Aorta (tissue), 5 donors: ENCODE measurements around the gene CRLF3. TPM values are rescaled to one million over a fixed set of nuclear protein-coding genes. Genes with fewer than 3 reads are reported as not detected.

Source experiments
- ATAC-seq: fragments of 200-7000 bp; cut with Tn5 transposase; one replicate; pipeline ENCODE4 v1.9.1; 2022; ENCODE audit warnings: moderate library complexity; ENCODE audit not compliant: low FRiP score
- DNase-seq, 2 donors: peaks; one replicate each; pipeline ENCODE4 v3.0.0-alpha.2; 2020
- H3K27ac ChIP-seq, 2 donors: one replicate each; pipeline ENCODE4 v1.5.1; 2013; ENCODE audit warnings: low read length in 2 of 2, mild to moderate bottlenecking in 2 of 2, moderate library complexity in 2 of 2, control low read depth in 1 of 2, inconsistent platforms in 1 of 2, low read depth in 1 of 2
- H3K27me3 ChIP-seq, 2 donors: one replicate each; pipeline ENCODE4 v1.6.1; 2013; ENCODE audit warnings: control low read depth in 1 of 2, low read length in 1 of 2, mild to moderate bottlenecking in 1 of 2, moderate library complexity in 1 of 2; ENCODE audit not compliant: insufficient read depth in 2 of 2, control insufficient read depth in 1 of 2
- H3K36me3 ChIP-seq, 2 donors: one replicate each; pipeline ENCODE4 v1.6.1; 2013; ENCODE audit warnings: control low read depth in 1 of 2, low read length in 1 of 2, mild to moderate bottlenecking in 1 of 2; ENCODE audit not compliant: insufficient read depth in 2 of 2, control insufficient read depth in 1 of 2
- H3K4me1 ChIP-seq, 2 donors: one replicate each; pipeline ENCODE4 v1.6.1; 2013; ENCODE audit warnings: low read length in 2 of 2, control low read depth in 1 of 2, mild to moderate bottlenecking in 1 of 2, moderate library complexity in 1 of 2; ENCODE audit not compliant: insufficient read depth in 2 of 2, control insufficient read depth in 1 of 2
- H3K4me3 ChIP-seq, 2 donors: one replicate each; pipeline ENCODE4 v1.5.1; 2013; ENCODE audit warnings: low read length in 2 of 2, control low read depth in 1 of 2, mild to moderate bottlenecking in 1 of 2
- H3K9me3 ChIP-seq: one replicate; pipeline ENCODE4 v1.6.1; 2013; ENCODE audit warnings: mild to moderate bottlenecking, low read length; ENCODE audit not compliant: control insufficient read depth
- WGBS, 2 donors: extraction: QIAGEN DNeasy Blood & Tissue Kit; methylation state at CpG; one replicate each; pipeline ENCODE4 v1.1.7; 2013; 5-methylcytosine and 5-hydroxymethylcytosine counted together
- intact Hi-C, 2 donors: fragments of 100-400 bp; cut with DNase I; formaldehyde crosslinking; loops; one replicate each; pipeline versions ENCODE4 v1.14.2 to v1.15.0; 2022
- long read RNA-seq, 2 donors: library from polyadenylated mRNA; unstranded; transcript quantifications; one replicate each; pipeline ENCODE4 v2.0.0, GENCODE V29; 2020 to 2021
- polyA plus RNA-seq, 2 donors: library from polyadenylated mRNA; stranded (reverse); fragments of 200-250 nt; gene quantifications; one replicate each; pipeline ENCODE4 v1.2.3, GENCODE V29; 2013
- total RNA-seq, 2 donors: library from RNA; stranded (reverse); fragmentation: NEBNext Ultra II Directional; extraction: Animal tissue kit (Norgen Biotek cat#: 25700); gene quantifications; one replicate each; pipeline ENCODE4 v1.2.1, GENCODE V29; 2021
- donor health status: healthy with polysubstance abuse.
- donor health status: Bipolar disorder and iron deficiency.
- donor health status: DM: no; HTN: no; CAD: no.
- donor health status: DM: no; HTN: no; CAD: no.
- donor health status: DM: yes; HTN: yes; CAD: no.

The CRLF3 gene
- total RNA-seq (10 to 100 TPM; 11.3 to 19.0 TPM), polyA plus RNA-seq (1 to 10 TPM; 4.3 to 6.5 TPM)
- long read RNA-seq, donor 1, transcript CRLF3-201 (8 exons, 2,957 nt) = major isoform, 13 of 39 reads
- long read RNA-seq, donor 1, partial matches to known transcripts = 4 of 39 reads
- long read RNA-seq, donor 1, other reads (novel, unspliced or antisense) = 21 of 39 reads
- long read RNA-seq, donor 2, transcript CRLF3-201 (8 exons, 2,957 nt) = major isoform, 15 of 100 reads
- long read RNA-seq, donor 2, partial matches to known transcripts = 6 of 100 reads
- long read RNA-seq, donor 2, other reads (novel, unspliced or antisense) = 79 of 100 reads

- Histone ChIP-seq H3K36me3 (no peaks in the 10 kb centered on the region), H3K4me3 (peak within 1 kb of the TSS; percentile 67 to 81), H3K4me1 (no peaks in the 10 kb centered on the region), H3K27me3 (no peaks in the 10 kb centered on the region), H3K9me3 (no peaks in the 10 kb centered on the region), H3K27ac (peak within 1 kb of the TSS in 1 of 2 donors; percentile 17)
- ATAC-seq = peak; percentile 98
- DNase-seq = peak; percentile 93 to 96
- intact Hi-C loops = loop anchor here in 1 of 2 donors (10.0 kb wide), 1 partner anchor 150 kb away; the partner anchor contains the start of gene RNF135
- WGBS, 2 donors = 6 to 7% methylated on average over 64 to 75 of the region's 75 CpGs
Observed at GRCh38 chr17:30824356-30825145, at the start of gene CRLF3. Gene CRLF3, minus strand, starts transcription at chr17:30824692. Its CDS starts 41 bp downstream, at chr17:30824651.

- no peaks in the 10 kb centered on the region for H3K27me3 ChIP-seq
- H3K9me3 ChIP-seq = no peaks in the 10 kb centered on the region
- H3K36me3 ChIP-seq = no peaks in the 10 kb centered on the region
- no peak overlapping the region for H3K4me3 ChIP-seq
- intact Hi-C loops = no loop called here
- no peaks in the 10 kb centered on the region for H3K4me1 ChIP-seq
- WGBS, 2 donors = 95 to 96% methylated on average over 6 of the region's 6 CpGs
- DNase-seq (no peak), ATAC-seq (no peak)
- H3K27ac ChIP-seq = no peak overlapping the region
Observed at GRCh38 chr17:30869005-30869404, 44.5 kb upstream of the CRLF3 start.

- H3K4me3 ChIP-seq = no peak overlapping the region
- no peak for DNase-seq
- H3K36me3 ChIP-seq = no peaks in the 10 kb centered on the region
- no peaks in the 10 kb centered on the region for H3K9me3 ChIP-seq
- intact Hi-C loops = no loop called here
- ATAC-seq = no peak
- H3K4me1 ChIP-seq = no peaks in the 10 kb centered on the region
- H3K27ac ChIP-seq = no peak overlapping the region
- H3K27me3 ChIP-seq = no peaks in the 10 kb centered on the region
- 94 to 100% methylated on average over 1 of the region's 1 CpG for WGBS, 2 donors
Observed at GRCh38 chr17:30864636-30865035, 40.1 kb upstream of the CRLF3 start.

GRCh38 chr17:30858556-30859250, 34.2 kb upstream of the CRLF3 start:
- 93 to 94% methylated on average over 9 of the region's 9 CpGs for WGBS, 2 donors
- H3K27me3 ChIP-seq = no peaks in the 10 kb centered on the region
- DNase-seq (no peak), ATAC-seq (no peak)
- H3K4me1 ChIP-seq = no peaks in the 10 kb centered on the region
- no peaks in the 10 kb centered on the region for H3K9me3 ChIP-seq
- H3K27ac ChIP-seq = no peak overlapping the region
- H3K36me3 ChIP-seq = no peaks in the 10 kb centered on the region
- no peak overlapping the region for H3K4me3 ChIP-seq
- intact Hi-C loops = no loop called here

GRCh38 chr17:30854146-30854545, 29.7 kb upstream of the CRLF3 start:
- H3K4me1 ChIP-seq = no peaks in the 10 kb centered on the region
- no peaks in the 10 kb centered on the region for H3K9me3 ChIP-seq
- DNase-seq (no peak), ATAC-seq (no peak)
- intact Hi-C loops = no loop called here
- H3K27me3 ChIP-seq = no peaks in the 10 kb centered on the region
- H3K27ac ChIP-seq = no peak overlapping the region
- no peaks in the 10 kb centered on the region for H3K36me3 ChIP-seq
- H3K4me3 ChIP-seq = no peak overlapping the region
- WGBS, 2 donors = 98% methylated on average over 3 of the region's 3 CpGs

GRCh38 chr17:30848021-30848420, 23.5 kb upstream of the CRLF3 start:
- H3K9me3 ChIP-seq = no peaks in the 10 kb centered on the region

GRCh38 chr17:30840771-30841170, 16.3 kb upstream of the CRLF3 start:
- no peak for ATAC-seq
- no peaks in the 10 kb centered on the region for H3K27me3 ChIP-seq
- no peak for DNase-seq
- no peak overlapping the region for H3K4me3 ChIP-seq
- H3K4me1 ChIP-seq = no peaks in the 10 kb centered on the region
- intact Hi-C loops = no loop called here
- WGBS, 2 donors = 94 to 96% methylated on average over 7 of the region's 7 CpGs
- no peaks in the 10 kb centered on the region for H3K36me3 ChIP-seq
- H3K27ac ChIP-seq = no peak overlapping the region
- H3K9me3 ChIP-seq = no peaks in the 10 kb centered on the region

More at GRCh38 chr17:30848021-30848420, 23.5 kb upstream of the CRLF3 start:
- 90 to 94% methylated on average over 6 of the region's 6 CpGs for WGBS, 2 donors
- DNase-seq (no peak), ATAC-seq (no peak)
- Histone ChIP-seq H3K27me3 (no peaks in the 10 kb centered on the region), H3K36me3 (no peaks in the 10 kb centered on the region), H3K4me3 (no peak overlapping the region), H3K4me1 (no peaks in the 10 kb centered on the region), H3K27ac (no peak overlapping the region)
- intact Hi-C loops = no loop called here

- H3K9me3 ChIP-seq = no peaks in the 10 kb centered on the region
- H3K27me3 ChIP-seq = no peaks in the 10 kb centered on the region
- no peaks in the 10 kb centered on the region for H3K36me3 ChIP-seq
- H3K27ac ChIP-seq = no peak overlapping the region
- no peak overlapping the region for H3K4me3 ChIP-seq
- intact Hi-C loops = no loop called here
- DNase-seq (no peak), ATAC-seq (no peak)
- H3K4me1 ChIP-seq = no peaks in the 10 kb centered on the region
- WGBS, 2 donors = 80 to 84% methylated on average over 5 of the region's 5 CpGs
Observed at GRCh38 chr17:30838202-30838807, 13.8 kb upstream of the CRLF3 start.
